Raji (cell line): Measurements from ENCODE around the gene TRNAU1AP.
A peak's percentile ranks its signal among the peaks of the same experiment; 100 is the strongest.

Source experiments
- POLR2A ChIP-seq: IDR thresholded peaks from 2 replicates; pipeline ENCODE4 v1.6.1; 2011; ENCODE audit warnings: low read depth, low read length, control low read depth; ENCODE audit not compliant: insufficient read depth

TRNAU1AP gene

GRCh38 chr1:28552758-28553663 lies at the start of gene TRNAU1AP:
TSS of gene TRNAU1AP (plus strand) at chr1:28553085. CDS start at chr1:28553111, 26 bp downstream.
- TF ChIP-seq POLR2A = peak; percentile 90

GRCh38 chr1:28503117-28503516 lies 49.8 kb upstream of the TRNAU1AP start:
- no peak for TF ChIP-seq POLR2A

- TF ChIP-seq POLR2A = peak; percentile 97
These were observed 47.3 kb upstream of the TRNAU1AP start, which contains the start of gene RCC1 for GRCh38 chr1:28505406-28506187. TSS of gene RCC1 (plus strand) at chr1:28506043. CDS start at chr1:28529867, 23,824 bp downstream.

GRCh38 chr1:28506907-28507246 lies 46.0 kb upstream of the TRNAU1AP start:
- TF ChIP-seq POLR2A = no peak

- peak; percentile 31; the same call in 1 of the 2 replicates for TF ChIP-seq POLR2A
These were observed 45.6 kb upstream of the TRNAU1AP start for GRCh38 chr1:28507247-28507645.

- no peak for TF ChIP-seq POLR2A
These were observed 45.0 kb upstream of the TRNAU1AP start for GRCh38 chr1:28507646-28508434.

GRCh38 chr1:28508435-28508754 lies 44.5 kb upstream of the TRNAU1AP start:
- no peak; the same call in 1 of the 2 replicates for TF ChIP-seq POLR2A

GRCh38 chr1:28509705-28510272 lies 43.1 kb upstream of the TRNAU1AP start:
- no peak; the same call in 1 of the 2 replicates for TF ChIP-seq POLR2A

GRCh38 chr1:28510273-28510969 lies 42.5 kb upstream of the TRNAU1AP start:
- TF ChIP-seq POLR2A = peak; percentile 70

- peak; percentile 52; the same call in 1 of the 2 replicates for TF ChIP-seq POLR2A
These were observed 41.9 kb upstream of the TRNAU1AP start for GRCh38 chr1:28510970-28511440.

GRCh38 chr1:28512058-28512611 lies 40.8 kb upstream of the TRNAU1AP start:
- peak; percentile 20; the same call in 1 of the 2 replicates for TF ChIP-seq POLR2A

GRCh38 chr1:28516518-28516956 lies 36.3 kb upstream of the TRNAU1AP start:
- no peak for TF ChIP-seq POLR2A

GRCh38 chr1:28517649-28517999 lies 35.3 kb upstream of the TRNAU1AP start:
- TF ChIP-seq POLR2A = no peak

GRCh38 chr1:28518000-28518744 lies 34.7 kb upstream of the TRNAU1AP start:
- peak; percentile 94 for TF ChIP-seq POLR2A
